Posterior vena cava (tissue), 2 donors: ENCODE measurements around the gene ZFC3H1. TPM values are rescaled to one million over a fixed set of nuclear protein-coding genes. Genes with fewer than 3 reads are reported as not detected.
"Not testable (repeated sequence)": the region's sequence is repeated elsewhere in the genome, so short reads cannot be mapped to it uniquely, and the experiment has no call there.

Experiments used
- DNase-seq: peaks from one replicate; pipeline ENCODE4 v3.0.0-alpha.2; 2020; ENCODE audit warnings: low spot score
- intact Hi-C, 2 donors: fragments of 100-400 bp; cut with DNase I; formaldehyde crosslinking; loops; one replicate each; pipeline versions ENCODE4 v1.14.1 to v1.14.2; 2022 to 2023
- total RNA-seq, 2 donors: library from RNA; stranded (reverse); fragmentation: NEBNext Ultra II Directional; extraction: Animal tissue kit (Norgen Biotek cat#: 25700); gene quantifications; one replicate each; pipeline ENCODE4 v1.2.1, GENCODE V29; 2021
- donor health status: DM: yes; HTN: yes; CAD: no.
- donor health status: DM: yes; HTN: yes; CAD: no.

Gene ZFC3H1
- total RNA-seq, 2 donors from 2014 or later: 47.2 to 47.9 TPM

DNA sequence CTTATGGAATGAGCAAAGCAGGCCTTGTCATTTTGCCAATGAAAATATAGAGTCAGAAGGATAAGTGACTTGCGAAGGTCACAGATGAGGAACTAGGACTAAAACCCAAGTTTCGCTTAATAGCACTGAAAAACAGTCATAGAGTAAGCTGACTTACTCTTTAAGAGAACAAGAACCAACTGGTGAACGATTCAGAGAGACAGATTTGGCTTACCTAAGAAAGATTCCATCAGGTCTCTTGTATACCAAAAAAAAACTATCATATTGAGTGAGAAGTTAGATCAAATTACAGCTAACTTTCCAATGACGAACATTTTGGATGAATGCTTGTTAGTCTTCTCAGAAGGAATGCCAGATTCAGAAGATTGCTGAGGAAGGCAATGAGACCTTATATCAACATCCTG, 74.2 kb downstream of the ZFC3H1 start:
- no peak for DNase-seq
- intact Hi-C loops: no loop called here

DNA sequence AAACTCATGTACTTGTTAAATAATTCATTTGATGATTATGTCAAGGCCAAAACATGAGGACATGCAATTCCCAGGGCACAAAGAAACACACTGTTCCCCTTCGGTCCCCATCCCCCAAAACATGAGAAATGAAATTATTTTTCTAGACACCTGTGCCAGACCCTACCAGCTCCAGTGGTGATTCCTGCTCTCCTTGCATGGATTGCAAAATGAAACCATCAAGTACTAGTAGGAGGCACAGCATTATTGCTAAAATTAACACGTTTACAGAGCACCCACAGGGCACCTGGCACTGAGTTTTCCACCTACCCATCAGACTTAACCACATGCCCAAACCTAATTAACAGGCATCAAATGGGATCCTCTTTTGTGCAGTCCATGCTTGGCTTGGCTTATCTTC, 76.6 kb downstream of the ZFC3H1 start:
- no peak for DNase-seq
- intact Hi-C loops: no loop called here

DNA sequence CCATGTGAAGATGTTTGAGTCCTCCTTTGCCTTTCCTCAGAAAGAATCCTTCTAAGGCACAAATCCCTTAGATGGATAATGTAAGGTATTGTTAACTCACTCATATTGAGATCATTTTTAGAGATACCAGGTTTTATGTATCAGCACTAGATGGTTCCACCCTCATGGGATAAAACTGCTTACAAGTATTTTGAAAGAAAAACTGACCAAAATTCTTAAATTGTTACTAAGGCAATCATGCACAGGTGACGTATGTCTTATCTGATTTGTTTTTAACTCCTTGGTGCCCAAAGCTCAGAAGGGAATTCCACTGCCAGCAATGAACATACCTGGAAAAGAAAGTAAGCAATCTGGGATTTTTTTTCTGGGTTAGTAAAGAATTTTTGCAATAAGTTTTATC, 78.4 kb downstream of the ZFC3H1 start:
- intact Hi-C loops: no loop called here

DNA sequence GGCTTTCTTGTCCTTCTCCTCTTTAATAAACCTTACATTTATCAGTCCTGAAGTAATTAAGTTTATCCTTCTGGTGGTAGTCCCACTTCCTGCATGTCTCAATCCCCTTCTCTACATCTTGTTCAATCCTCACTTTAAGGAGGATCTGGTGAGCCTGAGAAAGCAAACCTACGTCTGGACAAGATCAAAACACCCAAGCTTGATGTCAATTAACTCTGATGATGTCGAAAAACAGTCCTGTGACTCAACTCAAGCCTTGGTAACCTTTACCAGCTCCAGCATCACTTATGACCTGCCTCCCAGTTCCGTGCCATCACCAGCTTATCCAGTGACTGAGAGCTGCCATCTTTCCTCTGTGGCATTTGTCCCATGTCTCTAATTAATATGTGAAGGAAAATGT, 79.3 kb downstream of the ZFC3H1 start:
- intact Hi-C loops: no loop called here
- DNase-seq: no peak

More for the DNA sequence above, 78.4 kb downstream of the ZFC3H1 start:
- no peak for DNase-seq

DNA sequence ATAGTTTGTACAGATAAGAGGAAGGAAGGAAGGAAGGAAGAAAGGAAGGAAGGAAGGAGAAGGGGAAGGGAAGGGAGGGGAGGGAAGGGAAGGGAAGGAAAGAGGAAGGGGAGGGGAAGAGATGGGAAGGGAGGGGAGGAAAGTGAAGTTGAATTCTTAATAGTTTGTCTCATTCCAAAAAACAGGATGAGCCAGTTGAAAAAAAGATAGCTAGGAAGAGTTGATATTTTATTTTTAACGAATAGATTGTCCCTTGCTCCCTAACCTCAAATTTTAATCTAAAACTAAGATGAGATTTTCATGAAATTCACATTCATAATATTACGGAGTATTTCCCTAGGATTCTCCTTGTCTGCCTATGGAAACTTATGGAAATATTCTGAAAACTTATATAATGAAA, 80.7 kb downstream of the ZFC3H1 start:
- intact Hi-C loops: no loop called here
- no peak for DNase-seq

DNA sequence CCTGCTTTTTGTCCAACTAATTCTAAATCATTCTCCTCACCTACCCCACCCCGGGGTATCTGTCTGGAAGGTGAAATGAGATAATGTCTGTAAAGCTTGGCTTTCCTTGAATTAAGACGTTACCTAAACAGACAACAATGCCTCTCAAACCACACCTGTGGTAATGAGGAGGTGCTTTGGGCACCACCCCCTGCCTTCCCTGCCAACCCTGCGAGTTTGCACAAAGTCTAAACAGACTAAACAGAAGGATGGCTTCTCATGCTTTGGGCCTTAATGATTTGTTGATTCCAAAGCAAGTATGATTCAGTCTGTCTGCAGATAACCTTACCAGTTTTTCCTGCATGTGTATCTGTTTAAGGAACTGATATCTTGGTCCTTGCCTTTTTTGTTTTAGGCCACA, 82.4 kb downstream of the ZFC3H1 start:
- no peak for DNase-seq
- intact Hi-C loops: no loop called here

DNA sequence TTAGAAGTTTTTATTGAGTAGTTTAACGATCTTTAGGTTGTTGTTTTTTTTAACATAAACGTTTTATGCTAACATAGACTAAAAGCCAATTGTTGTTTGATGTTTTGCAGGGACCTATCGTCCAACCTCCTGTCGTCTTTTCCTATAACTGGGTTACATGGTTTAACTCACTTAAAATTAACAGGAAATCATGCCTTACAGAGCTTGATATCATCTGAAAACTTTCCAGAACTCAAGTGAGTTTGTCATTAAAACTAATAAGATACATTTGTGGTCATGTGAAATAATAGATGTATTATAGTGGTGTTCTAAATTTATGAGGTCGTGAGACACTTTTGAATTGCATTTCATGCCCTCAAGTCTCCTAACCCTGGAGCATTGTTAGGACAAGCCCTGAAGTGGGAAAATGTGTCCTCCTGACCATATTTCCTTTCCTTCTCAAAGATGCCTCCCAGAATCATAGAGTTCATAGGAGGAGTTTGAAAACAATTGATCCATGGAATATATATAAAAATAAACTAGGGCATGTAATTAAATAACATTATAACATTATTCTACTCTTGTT, 84.9 kb downstream of the ZFC3H1 start:
- no peak for DNase-seq
- intact Hi-C loops: no loop called here

DNA sequence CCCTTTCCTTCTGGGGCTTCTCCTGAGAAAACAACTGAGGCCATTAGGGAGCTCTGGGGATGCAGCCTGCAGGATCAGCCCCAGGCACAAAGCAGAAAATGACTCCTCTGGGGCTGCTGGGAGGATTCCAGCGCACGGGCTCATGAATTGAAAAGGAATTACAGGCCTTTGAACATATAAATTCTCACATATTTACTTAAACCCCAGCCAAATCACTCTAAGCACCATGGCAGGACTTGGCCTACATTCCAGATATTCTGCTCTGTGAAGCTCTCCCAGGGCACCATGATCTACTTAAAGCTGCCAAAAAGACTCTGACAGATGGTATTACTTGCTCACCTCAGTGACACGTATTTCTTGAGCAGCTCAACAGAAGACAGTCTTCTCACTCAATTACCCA, 87.2 kb downstream of the ZFC3H1 start:
- intact Hi-C loops: no loop called here
- DNase-seq: no peak

DNA sequence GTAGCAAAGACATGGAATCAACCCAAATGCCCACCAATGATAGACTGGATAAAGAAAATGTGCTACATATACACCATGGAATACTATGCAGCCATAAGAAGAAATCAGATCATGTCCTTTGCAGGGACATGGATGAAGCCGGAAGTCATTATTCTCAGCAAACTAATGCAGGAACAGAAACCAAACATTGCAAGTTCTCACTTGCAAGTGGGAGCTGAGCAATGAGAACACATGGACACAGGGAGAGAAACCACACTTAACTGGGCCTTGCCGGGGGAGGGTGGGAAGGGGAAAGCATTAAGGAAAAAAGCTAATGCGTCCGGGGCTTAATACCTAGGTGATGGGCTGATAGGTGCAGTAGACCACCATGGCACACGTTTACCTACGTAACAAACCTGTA, 93.8 kb downstream of the ZFC3H1 start:
- intact Hi-C loops, DNase-seq: not testable (repeated sequence)

DNA sequence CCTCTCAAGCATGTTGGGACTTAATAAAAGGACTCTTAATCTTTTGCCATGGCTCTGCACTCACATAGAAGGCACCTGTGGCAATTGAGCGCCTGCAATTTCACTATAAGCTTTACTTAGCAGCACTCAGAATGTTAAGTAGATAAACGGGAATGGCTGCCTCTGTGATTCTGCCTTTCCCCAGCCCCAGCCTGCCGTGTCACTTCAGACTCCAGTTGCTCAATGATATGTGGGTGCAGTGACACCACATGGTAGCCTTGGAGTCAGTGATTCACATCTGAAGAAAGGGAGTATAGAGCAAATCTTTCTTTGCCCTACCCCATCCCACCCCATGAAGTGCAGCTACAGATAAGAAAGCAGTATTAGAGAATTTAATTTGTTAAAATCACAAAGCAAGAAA, 96.1 kb downstream of the ZFC3H1 start:
- intact Hi-C loops: no loop called here
- no peak for DNase-seq

DNA sequence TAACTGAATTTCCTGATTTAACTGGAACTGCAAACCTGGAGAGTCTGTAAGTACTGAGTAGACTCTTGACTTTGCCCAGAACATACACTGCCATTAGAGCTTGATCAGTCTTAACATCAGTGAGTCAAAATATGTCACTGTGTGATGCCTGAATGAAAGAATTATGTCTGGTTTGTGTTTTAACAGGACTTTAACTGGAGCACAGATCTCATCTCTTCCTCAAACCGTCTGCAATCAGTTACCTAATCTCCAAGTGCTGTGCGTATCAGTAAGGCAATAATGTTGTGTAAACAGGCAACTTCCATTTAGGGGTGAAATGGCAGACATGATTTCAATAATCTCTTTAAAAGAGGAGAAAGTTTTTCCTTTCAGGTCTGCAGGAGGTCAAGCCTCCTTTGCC, 97.0 kb downstream of the ZFC3H1 start:
- intact Hi-C loops: no loop called here
- no peak for DNase-seq

DNA sequence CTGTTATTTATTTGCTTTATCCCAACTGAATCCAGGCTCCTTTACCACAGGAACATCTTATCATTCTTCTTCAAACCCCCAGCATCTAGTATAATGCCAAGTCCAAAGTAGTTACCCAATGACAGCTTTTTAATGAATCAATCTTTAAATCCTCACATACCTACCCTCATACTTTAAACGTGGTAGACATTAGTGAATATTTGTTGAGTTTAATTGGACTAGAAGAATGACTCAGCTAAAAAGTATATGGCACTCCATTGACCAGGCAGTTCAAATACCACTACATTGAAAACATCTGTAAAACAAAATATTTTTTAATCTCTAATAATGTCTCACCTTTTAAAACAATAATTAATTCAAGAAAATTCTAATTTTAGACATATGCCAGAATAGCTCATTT, 98.1 kb downstream of the ZFC3H1 start:
- DNase-seq: no peak
- intact Hi-C loops: no loop called here

DNA sequence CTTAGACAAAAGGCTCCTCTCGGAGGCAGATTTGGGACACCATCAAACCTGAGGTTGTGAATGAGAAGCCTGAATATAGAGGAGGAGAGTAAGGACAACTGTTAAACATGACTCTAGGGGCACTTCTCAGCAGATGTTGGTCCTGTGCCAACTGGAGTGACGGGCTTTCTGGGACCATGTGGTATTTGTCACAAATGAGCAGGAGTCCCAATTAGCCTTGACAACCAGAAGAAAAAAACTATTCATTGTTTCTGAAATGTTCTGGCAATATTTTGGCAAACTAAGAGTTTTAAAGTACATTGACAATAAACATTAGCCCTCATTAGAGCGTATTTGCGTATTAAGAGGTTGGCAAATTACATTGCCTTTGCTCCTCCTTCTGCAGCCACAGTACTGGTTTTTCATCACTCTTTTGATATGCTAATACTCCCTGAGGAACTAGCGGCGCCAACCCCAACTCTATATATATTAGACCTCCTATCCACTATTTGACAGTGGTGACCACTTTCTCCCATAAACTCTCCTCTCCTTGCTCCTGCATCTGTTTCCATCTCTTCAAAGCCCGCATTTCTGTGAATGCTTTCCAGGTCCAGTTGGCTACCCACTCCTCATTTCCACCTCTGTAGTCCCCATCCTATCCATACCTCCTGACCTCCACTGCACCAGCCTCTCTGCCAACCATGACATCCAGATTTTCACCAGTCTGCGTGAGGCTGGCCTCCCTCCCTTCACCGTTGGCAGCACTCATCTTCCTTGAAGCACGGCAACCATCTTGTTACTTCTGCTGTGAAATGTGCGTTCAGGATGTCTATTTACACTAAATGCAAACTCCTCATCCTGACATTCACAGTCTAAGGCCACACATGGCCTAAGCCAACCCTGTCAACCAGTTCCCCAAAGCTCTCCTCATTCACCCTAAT, 100.7 kb downstream of the ZFC3H1 start:
- intact Hi-C loops: no loop called here
- DNase-seq: no peak

Other genes with a start within 250 kb of the ZFC3H1 start
- 1 to 10 TPM in 1 of 2 donors, under 1 TPM in 1; 0.38 to 1.3 TPM for gene LGR5, start 224.1 kb downstream of the ZFC3H1 start, total RNA-seq
- gene THAP2, start 453 bp upstream of the ZFC3H1 start, total RNA-seq: 1 to 10 TPM; 3.9 to 4.0 TPM
- 10 to 100 TPM; 12.9 to 14.1 TPM for gene TMEM19, start 22.2 kb upstream of the ZFC3H1 start, total RNA-seq
- 100 to 1,000 TPM in 1 of 2 donors, 10 to 100 TPM in 1; 90.8 to 103 TPM for gene RAB21, start 91.0 kb upstream of the ZFC3H1 start, total RNA-seq
- 10 to 100 TPM; 38.5 to 45.5 TPM for gene TBC1D15, start 175.9 kb upstream of the ZFC3H1 start, total RNA-seq